ENCODE results near the gene SPHK2. TPM values are rescaled to one million over a fixed set of nuclear protein-coding genes. Genes with fewer than 3 reads are reported as not detected.
A peak's percentile ranks its signal among the peaks of the same experiment; 100 is the strongest.

SPHK2 gene
- polyA plus RNA-seq, 2 of the 4 experiments (the other 2 are of a cell fraction), result 6.1 to 18.3 TPM

DNA sequence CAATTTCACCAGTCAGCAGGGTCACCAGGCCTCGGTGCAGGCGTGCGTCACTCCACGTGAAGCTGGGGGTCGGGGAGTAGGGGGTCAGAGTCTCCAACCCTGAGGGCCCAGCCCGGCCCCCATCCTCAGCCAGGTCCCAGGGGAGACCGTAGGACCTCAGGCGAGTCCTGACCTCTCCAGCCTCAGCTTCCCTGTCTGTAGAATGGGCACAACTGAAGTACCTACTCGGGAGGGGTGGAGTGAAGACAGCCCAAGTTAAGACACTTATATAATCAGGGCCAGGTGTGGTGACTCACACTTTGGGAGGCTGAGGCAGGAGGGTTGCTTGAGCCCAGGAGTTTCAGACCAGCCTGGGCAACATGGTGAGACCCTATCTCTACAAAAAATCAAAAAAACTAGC lies 15.5 kb upstream of the SPHK2 start:
- CTCF ChIA-PET, result interaction anchor here (18.9 kb wide), 1 partner anchor 15 kb away, joined by 396 read pairs; no protein-coding TSS in a partner anchor
- 87% methylated on average over 9 of the region's 9 CpGs for WGBS (ENCODE audit: missing lambda C conversion rate)
- Histone ChIP-seq H3K4me3 (no peak overlapping the region), H3K27ac (no peak overlapping the region; a peak in 1 of 6 replicates), H3K4me2 (no peak overlapping the region), H3K9me3 (no peaks in the 10 kb centered on the region), H3K4me1 (peaks cover 14% of the 10 kb centered on the region)
- POLR2A ChIA-PET, result no interaction called here
- no peak for DNase-seq (ENCODE audit: low read depth in 1 of 2, low spot score in 1 of 2)
- ATAC-seq, result no peak
- TF ChIP-seq, protein P1, sequence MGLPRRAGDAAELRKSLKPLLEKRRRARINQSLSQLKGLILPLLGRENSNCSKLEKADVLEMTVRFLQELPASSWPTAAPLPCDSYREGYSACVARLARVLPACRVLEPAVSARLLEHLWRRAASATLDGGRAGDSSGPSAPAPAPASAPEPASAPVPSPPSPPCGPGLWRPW (IDR thresholded peaks at IDR 0.05), result no peak
- TF ChIP-seq ZFP36 (IDR thresholded peaks at IDR 0.05; ENCODE audit: borderline replicate concordance, partially characterized antibody) (no peak), MAFK (IDR thresholded peaks at IDR 0.05; ENCODE audit: partially characterized antibody) (no peak), FOSL2 (IDR thresholded peaks at IDR 0.05) (no peak), FOSL2 (CRISPR knock-in tag; IDR thresholded peaks at IDR 0.05) (0 out of 2 replicates have a peak, but pooled peaks have one; percentile 18), CEBPB (IDR thresholded peaks at IDR 0.05) (no peak), KDM1A (IDR thresholded peaks at IDR 0.05; ENCODE audit: low read depth) (peak; percentile 64; the same call in 1 of the 2 replicates), KDM5A (IDR thresholded peaks at IDR 0.05) (no peak)
- TF ChIP-seq, protein P2, sequence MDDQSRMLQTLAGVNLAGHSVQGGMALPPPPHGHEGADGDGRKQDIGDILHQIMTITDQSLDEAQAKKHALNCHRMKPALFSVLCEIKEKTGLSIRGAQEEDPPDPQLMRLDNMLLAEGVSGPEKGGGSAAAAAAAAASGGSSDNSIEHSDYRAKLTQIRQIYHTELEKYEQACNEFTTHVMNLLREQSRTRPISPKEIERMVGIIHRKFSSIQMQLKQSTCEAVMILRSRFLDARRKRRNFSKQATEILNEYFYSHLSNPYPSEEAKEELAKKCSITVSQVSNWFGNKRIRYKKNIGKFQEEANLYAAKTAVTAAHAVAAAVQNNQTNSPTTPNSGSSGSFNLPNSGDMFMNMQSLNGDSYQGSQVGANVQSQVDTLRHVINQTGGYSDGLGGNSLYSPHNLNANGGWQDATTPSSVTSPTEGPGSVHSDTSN (IDR thresholded peaks at IDR 0.05), result no peak
- no peak for FAIRE-seq

DNA sequence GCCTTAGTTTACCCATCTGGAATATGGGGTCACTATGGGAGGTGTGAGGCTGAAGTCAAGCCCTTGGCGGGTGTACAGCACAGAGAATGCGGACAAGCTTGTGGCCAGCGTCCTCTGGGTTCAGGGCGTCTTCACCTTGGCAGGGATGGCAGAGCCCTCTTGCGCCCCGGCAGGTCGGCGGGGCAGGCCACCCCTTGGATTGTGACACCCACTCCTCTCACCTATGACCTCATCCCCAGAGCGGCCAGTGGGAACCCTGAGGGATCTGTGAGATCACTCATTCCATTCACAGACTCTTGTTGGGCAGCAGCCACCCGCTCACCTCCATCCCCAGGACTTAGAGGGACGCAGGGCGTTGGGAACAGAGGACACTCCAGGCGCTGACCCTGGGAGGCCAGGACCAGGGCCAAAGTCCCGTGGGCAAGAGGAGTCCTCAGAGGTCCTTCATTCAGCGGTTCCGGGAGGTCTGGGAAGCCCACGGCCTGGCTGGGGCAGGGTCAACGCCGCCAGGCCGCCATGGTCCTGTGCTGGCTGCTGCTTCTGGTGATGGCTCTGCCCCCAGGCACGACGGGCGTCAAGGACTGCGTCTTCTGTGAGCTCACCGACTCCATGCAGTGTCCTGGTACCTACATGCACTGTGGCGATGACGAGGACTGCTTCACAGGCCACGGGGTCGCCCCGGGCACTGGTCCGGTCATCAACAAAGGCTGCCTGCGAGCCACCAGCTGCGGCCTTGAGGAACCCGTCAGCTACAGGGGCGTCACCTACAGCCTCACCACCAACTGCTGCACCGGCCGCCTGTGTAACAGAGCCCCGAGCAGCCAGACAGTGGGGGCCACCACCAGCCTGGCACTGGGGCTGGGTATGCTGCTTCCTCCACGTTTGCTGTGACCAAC lies 12.6 kb upstream of the SPHK2 start, which contains the start of gene SPACA4:
Gene SPACA4, plus strand, starts transcription at position 280 of the 896 bp plus-strand sequence. Its CDS starts 237 bp downstream, at position 517.
- CTCF ChIA-PET, result interaction anchor here (1.0 to 18.9 kb wide), 7 partner anchors 12 to 287 kb away, joined by 3 to 396 read pairs (median 55); partner anchors contain the start of genes KDELR1, RPL18 and SPHK2
- no peak for DNase-seq (ENCODE audit: low read depth in 1 of 2, low spot score in 1 of 2)
- peak within 1 kb of the TSS in 1 of 2 experiments; percentile 24; a peak in 1 of 6 replicates for H3K27ac ChIP-seq
- no peak for TF ChIP-seq RARB (CRISPR knock-in tag; IDR thresholded peaks at IDR 0.05)
- TF ChIP-seq, protein P2 (IDR thresholded peaks at IDR 0.05), result no peak
- no peak for TF ChIP-seq ZC3H11A (IDR thresholded peaks at IDR 0.05)
- no peak for TF ChIP-seq PHF8 (IDR thresholded peaks at IDR 0.05; ENCODE audit: borderline replicate concordance, low read depth)
- no peak for TF ChIP-seq ZNF302 (CRISPR knock-in tag; IDR thresholded peaks at IDR 0.05)
- TF ChIP-seq NFE2L2 (conservative IDR thresholded peaks at IDR 0.05; ENCODE audit: low read length), result no peak
- TF ChIP-seq, protein P3, sequence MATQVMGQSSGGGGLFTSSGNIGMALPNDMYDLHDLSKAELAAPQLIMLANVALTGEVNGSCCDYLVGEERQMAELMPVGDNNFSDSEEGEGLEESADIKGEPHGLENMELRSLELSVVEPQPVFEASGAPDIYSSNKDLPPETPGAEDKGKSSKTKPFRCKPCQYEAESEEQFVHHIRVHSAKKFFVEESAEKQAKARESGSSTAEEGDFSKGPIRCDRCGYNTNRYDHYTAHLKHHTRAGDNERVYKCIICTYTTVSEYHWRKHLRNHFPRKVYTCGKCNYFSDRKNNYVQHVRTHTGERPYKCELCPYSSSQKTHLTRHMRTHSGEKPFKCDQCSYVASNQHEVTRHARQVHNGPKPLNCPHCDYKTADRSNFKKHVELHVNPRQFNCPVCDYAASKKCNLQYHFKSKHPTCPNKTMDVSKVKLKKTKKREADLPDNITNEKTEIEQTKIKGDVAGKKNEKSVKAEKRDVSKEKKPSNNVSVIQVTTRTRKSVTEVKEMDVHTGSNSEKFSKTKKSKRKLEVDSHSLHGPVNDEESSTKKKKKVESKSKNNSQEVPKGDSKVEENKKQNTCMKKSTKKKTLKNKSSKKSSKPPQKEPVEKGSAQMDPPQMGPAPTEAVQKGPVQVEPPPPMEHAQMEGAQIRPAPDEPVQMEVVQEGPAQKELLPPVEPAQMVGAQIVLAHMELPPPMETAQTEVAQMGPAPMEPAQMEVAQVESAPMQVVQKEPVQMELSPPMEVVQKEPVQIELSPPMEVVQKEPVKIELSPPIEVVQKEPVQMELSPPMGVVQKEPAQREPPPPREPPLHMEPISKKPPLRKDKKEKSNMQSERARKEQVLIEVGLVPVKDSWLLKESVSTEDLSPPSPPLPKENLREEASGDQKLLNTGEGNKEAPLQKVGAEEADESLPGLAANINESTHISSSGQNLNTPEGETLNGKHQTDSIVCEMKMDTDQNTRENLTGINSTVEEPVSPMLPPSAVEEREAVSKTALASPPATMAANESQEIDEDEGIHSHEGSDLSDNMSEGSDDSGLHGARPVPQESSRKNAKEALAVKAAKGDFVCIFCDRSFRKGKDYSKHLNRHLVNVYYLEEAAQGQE (IDR thresholded peaks at IDR 0.05), result no peak
- TF ChIP-seq NR3C1 (IDR thresholded peaks at IDR 0.05), result no peak
- no peak for TF ChIP-seq TFCP2L1 (CRISPR knock-in tag; IDR thresholded peaks at IDR 0.05)
- no peak for TF ChIP-seq RAD21 (conservative IDR thresholded peaks at IDR 0.05 in 1 of 2, IDR thresholded peaks at IDR 0.05 in 1 of 2)
- no peak for TF ChIP-seq JUNB (IDR thresholded peaks at IDR 0.05)
- no peak for TF ChIP-seq ZFP36 (IDR thresholded peaks at IDR 0.05; ENCODE audit: borderline replicate concordance, partially characterized antibody)
- no peak for TF ChIP-seq POLR2A (IDR thresholded peaks at IDR 0.05; ENCODE audit: low read length)
- no peak for TF ChIP-seq RCOR1 (IDR thresholded peaks at IDR 0.05; ENCODE audit: low read depth, low read length)
- TF ChIP-seq ESRRA (IDR thresholded peaks at IDR 0.05; ENCODE audit: borderline replicate concordance, low read length), result no peak
- TF ChIP-seq EHMT2 (IDR thresholded peaks at IDR 0.05; ENCODE audit: low read depth), result no peak
- TF ChIP-seq CHD2 (IDR thresholded peaks at IDR 0.05; ENCODE audit: low read length, partially characterized antibody), result no peak
- no peak within 1 kb of the TSS for H3K4me3 ChIP-seq
- POLR2A ChIA-PET, result interaction anchor here (2.4 kb wide), 1 partner anchor 12 kb away, joined by 10 read pairs; the partner anchor contains the start of genes RPL18 and SPHK2
- no peak for FAIRE-seq
- peaks cover 18% of the 10 kb centered on the region for H3K4me1 ChIP-seq
- no peak within 1 kb of the TSS for H3K4me2 ChIP-seq
- no peak for ATAC-seq
- H3K9me3 ChIP-seq, result no peaks in the 10 kb centered on the region
- 91% methylated on average over 33 of the region's 39 CpGs for WGBS (ENCODE audit: missing lambda C conversion rate)

Data from A549 (cell line).